HepG2 (cell line): ENCODE results near the gene SOX12. TPM values are rescaled to one million over a fixed set of nuclear protein-coding genes. Genes with fewer than 3 reads are reported as not detected.
A peak's percentile ranks its signal among the peaks of the same experiment; 100 is the strongest.

Experiments
- BATF2 ChIP-seq: sonication (generic); formaldehyde crosslinking; IDR thresholded peaks from 2 replicates; pipeline ENCODE4 v1.8.0; 2022; ENCODE audit warnings: mild to moderate bottlenecking, missing genetic modification reagents, moderate library complexity
- ERF ChIP-seq: IDR thresholded peaks from 2 replicates; pipeline ENCODE4 v1.6.1; 2018; ENCODE audit warnings: missing biosample characterization, missing genetic modification reagents
- GABPA ChIP-seq, 2 experiments: IDR thresholded peaks; 2 replicates each; pipeline ENCODE4 v1.6.1; 2011 to 2016; ENCODE audit warnings: low read depth in 2 of 2, low read length in 1 of 2, missing biosample characterization in 1 of 2, missing genetic modification characterization in 1 of 2
- KMT2B ChIP-seq: IDR thresholded peaks from 2 replicates; pipeline ENCODE4 v1.6.1; 2016; ENCODE audit warnings: missing genetic modification reagents, missing compliant biosample characterization
- MIER3 ChIP-seq: IDR thresholded peaks from 2 replicates; pipeline ENCODE4 v1.6.1; 2016; ENCODE audit warnings: missing compliant biosample characterization, borderline replicate concordance
- MXD3 ChIP-seq: IDR thresholded peaks from 2 replicates; pipeline ENCODE4 v1.6.1; 2016; ENCODE audit warnings: mild to moderate bottlenecking, missing biosample characterization, missing genetic modification reagents
- POGZ ChIP-seq: sonication (generic); formaldehyde crosslinking; IDR thresholded peaks from 2 replicates; pipeline ENCODE4 v1.4.0; 2020; ENCODE audit warnings: mild to moderate bottlenecking, missing genetic modification reagents
- PREB ChIP-seq: sonication (generic); formaldehyde crosslinking; IDR thresholded peaks from 2 replicates; pipeline ENCODE4 v1.4.0; 2020; ENCODE audit warnings: missing genetic modification reagents
- ZBTB20 ChIP-seq: sonication (generic); formaldehyde crosslinking; IDR thresholded peaks from 2 replicates; pipeline ENCODE4 v1.8.1; 2023; ENCODE audit warnings: missing genetic modification reagents, low read depth, mild to moderate bottlenecking, borderline replicate concordance
- ZHX2 ChIP-seq, 2 experiments: sonication (generic) in 1 of 2; formaldehyde crosslinking in 1 of 2; IDR thresholded peaks; 2 replicates each; pipeline versions ENCODE4 v1.6.1 to v1.9.0; 2014 to 2022; ENCODE audit warnings: antibody characterized with exemption in 1 of 2, borderline replicate concordance in 1 of 2, inconsistent platforms in 1 of 2, low read depth in 1 of 2, missing genetic modification reagents in 1 of 2
- ZNF160 ChIP-seq: sonication (generic); formaldehyde crosslinking; IDR thresholded peaks from 2 replicates; pipeline ENCODE4 v1.8.0; 2022; ENCODE audit warnings: mild to moderate bottlenecking, inconsistent platforms, missing genetic modification reagents
- ZNF33B ChIP-seq: sonication (generic); formaldehyde crosslinking; IDR thresholded peaks from 2 replicates; pipeline ENCODE4 v1.5.1; 2020; ENCODE audit warnings: mild to moderate bottlenecking, missing genetic modification reagents
- ZNF382 ChIP-seq: sonication (generic); formaldehyde crosslinking; IDR thresholded peaks from 2 replicates; pipeline ENCODE4 v1.5.0; 2020; ENCODE audit warnings: missing genetic modification reagents, mild to moderate bottlenecking, borderline replicate concordance
- ZNF574 ChIP-seq: sonication (generic); formaldehyde crosslinking; IDR thresholded peaks from 2 replicates; pipeline ENCODE4 v1.4.0; 2020; ENCODE audit warnings: missing genetic modification reagents
- ZNF644 ChIP-seq: IDR thresholded peaks from 2 replicates; pipeline ENCODE4 v1.6.1; 2016; ENCODE audit warnings: low read depth
- ZNF790 ChIP-seq: sonication (generic); formaldehyde crosslinking; IDR thresholded peaks from 2 replicates; pipeline ENCODE4 v1.8.0; 2022; ENCODE audit warnings: missing genetic modification reagents, mild to moderate bottlenecking, borderline replicate concordance
- polyA plus RNA-seq, 8 experiments: library from polyadenylated mRNA; depleted of rRNA in 3 of 8; stranded (reverse) in 7 of 8; unstranded in 1 of 8; fragments of >200 nt; fragmentation: Illumina TruSeq in 4 of 8; extraction: Trizol in 4 of 8; gene quantifications; 2 replicates each; pipeline versions ENCODE4 v1.2.1 to v1.2.3, GENCODE V29; 2011 to 2016; ENCODE audit warnings: low read depth in 4 of 8, missing spikeins in 1 of 8, mixed read lengths in 1 of 8; ENCODE audit not compliant: insufficient read depth in 1 of 8
- total RNA-seq, 5 experiments: library from RNA; depleted of rRNA; stranded (reverse); fragments of >200 nt; fragmentation: Illumina TruSeq; extraction: Trizol; gene quantifications; 2 replicates each; pipeline ENCODE4 v1.2.3, GENCODE V29; 2016; ENCODE audit warnings: low read depth in 1 of 5

SOX12 gene
- total and polyA plus RNA-seq, 2 of the 13 experiments (the other 11 are each of a cell fraction or from before 2014, with no cell fraction given): 10.0 to 18.7 TPM

- TF ChIP-seq POGZ (CRISPR knock-in tag) (peak; percentile 97), ERF (peak; percentile 99), KMT2B (CRISPR knock-in tag) (peak; percentile 95), PREB (CRISPR knock-in tag) (peak; percentile 89; the same call in 1 of the 2 replicates), ZNF790 (peak; percentile 96; the same call in 1 of the 2 replicates), ZNF574 (CRISPR knock-in tag) (peak; percentile 96), ZNF160 (CRISPR knock-in tag) (peak; percentile 95; the same call in 1 of the 2 replicates), ZNF382 (CRISPR knock-in tag) (no peak), MXD3 (CRISPR knock-in tag) (peak; percentile 99), GABPA (IDR thresholded peaks at IDR 0.05; ENCODE audit: low read depth, low read length) (peak; percentile 31), GABPA (CRISPR knock-in tag; IDR thresholded peaks at IDR 0.05; ENCODE audit: low read depth) (peak; percentile 77), ZBTB20 (CRISPR knock-in tag) (peak; percentile 96), MIER3 (CRISPR knock-in tag) (peak; percentile 92; the same call in 1 of the 2 replicates), ZNF33B (peak; percentile 99), ZHX2 (IDR thresholded peaks at IDR 0.05; ENCODE audit: low read depth) (peak; percentile 79; the same call in 1 of the 2 replicates), ZHX2 (CRISPR knock-in tag; IDR thresholded peaks at IDR 0.05; ENCODE audit: borderline replicate concordance) (peak; percentile 96), BATF2 (peak; percentile 94), ZNF644 (CRISPR knock-in tag) (peak; percentile 72; the same call in 1 of the 2 replicates)
Measured at GRCh38 chr20:297098-297924, 28.0 kb upstream of the SOX12 start, which contains the start of gene ZCCHC3 (continued).
